LNCaP clone FGC (cell line): Measurements from ENCODE around the gene TIAM1.
A peak's percentile ranks its signal among the peaks of the same experiment; 100 is the strongest.

ENCODE experiments used
- DNase-seq: peaks from one replicate; pipeline ENCODE4 v3.0.0-alpha.2; 2011; ENCODE audit warnings: low read depth
- H3K4me3 ChIP-seq: 2 replicates; pipeline ENCODE4 v1.5.1; 2011; ENCODE audit warnings: mild to moderate bottlenecking, low read depth, low read length, control low read depth
- CTCF ChIP-seq: IDR thresholded peaks from 2 replicates; pipeline ENCODE4 v1.5.1; 2012; ENCODE audit warnings: mild to moderate bottlenecking; ENCODE audit not compliant: control insufficient read depth, insufficient read depth; ENCODE audit errors: extremely low read depth

The TIAM1 gene

GRCh38 chr21:31354604-31355443 lies 10.8 kb upstream of the TIAM1 start:
- no peak for TF ChIP-seq CTCF
- peak; percentile 11 for DNase-seq
- H3K4me3 ChIP-seq: no peak overlapping the region

GRCh38 chr21:31354122-31354521 lies 10.1 kb upstream of the TIAM1 start:
- no peak overlapping the region for H3K4me3 ChIP-seq
- DNase-seq: no peak
- no peak for TF ChIP-seq CTCF

GRCh38 chr21:31352836-31353235 lies 8.8 kb upstream of the TIAM1 start:
- no peak overlapping the region for H3K4me3 ChIP-seq
- no peak for DNase-seq
- no peak for TF ChIP-seq CTCF

GRCh38 chr21:31351960-31352359 lies 7.9 kb upstream of the TIAM1 start:
- no peak for TF ChIP-seq CTCF
- no peak for DNase-seq
- H3K4me3 ChIP-seq: no peak overlapping the region

GRCh38 chr21:31351438-31351837 lies 7.4 kb upstream of the TIAM1 start:
- no peak for DNase-seq
- no peak overlapping the region for H3K4me3 ChIP-seq
- no peak for TF ChIP-seq CTCF

GRCh38 chr21:31349208-31349607 lies 5.1 kb upstream of the TIAM1 start:
- TF ChIP-seq CTCF: no peak
- DNase-seq: no peak
- no peak overlapping the region for H3K4me3 ChIP-seq

GRCh38 chr21:31348188-31348587 lies 4.1 kb upstream of the TIAM1 start:
- H3K4me3 ChIP-seq: no peak overlapping the region
- no peak for TF ChIP-seq CTCF
- no peak for DNase-seq
